ENCODE measurements around the gene KMT2B.

KMT2B gene

DNA sequence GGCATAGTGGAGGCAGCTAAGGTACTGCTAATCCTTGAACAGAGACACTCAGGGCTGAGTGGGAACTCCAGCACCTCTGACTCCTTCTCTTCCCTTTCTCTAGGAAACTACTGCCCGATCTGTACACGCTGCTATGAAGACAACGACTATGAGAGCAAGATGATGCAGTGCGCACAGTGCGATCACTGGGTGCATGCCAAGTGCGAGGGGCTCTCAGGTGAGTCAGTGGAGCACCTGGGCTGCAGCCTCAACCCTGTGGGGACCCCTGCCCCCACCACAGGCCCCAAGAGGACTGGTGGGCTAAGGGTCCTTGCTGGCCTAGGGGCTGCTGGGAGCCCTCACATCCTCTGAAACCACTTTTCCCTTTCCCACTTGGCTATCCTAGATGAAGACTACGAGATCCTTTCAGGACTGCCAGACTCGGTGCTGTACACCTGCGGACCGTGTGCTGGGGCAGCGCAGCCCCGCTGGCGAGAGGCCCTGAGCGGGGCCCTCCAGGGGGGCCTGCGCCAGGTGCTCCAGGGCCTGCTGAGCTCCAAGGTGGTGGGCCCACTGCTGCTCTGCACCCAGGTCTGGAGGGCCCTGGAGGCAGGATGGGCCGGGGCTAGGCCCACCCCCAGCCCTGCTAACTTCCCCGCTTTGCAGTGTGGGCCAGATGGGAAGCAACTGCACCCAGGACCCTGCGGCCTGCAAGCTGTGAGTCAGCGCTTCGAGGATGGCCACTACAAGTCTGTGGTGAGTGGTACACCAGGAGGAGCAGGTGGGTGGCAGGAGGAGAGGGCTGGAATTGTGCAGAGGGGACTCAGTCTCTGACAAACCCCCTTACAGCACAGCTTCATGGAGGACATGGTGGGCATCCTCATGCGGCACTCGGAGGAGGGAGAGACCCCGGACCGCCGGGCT, 9.5 kb downstream of the KMT2B start:
- no peak for DNase-seq

DNA sequence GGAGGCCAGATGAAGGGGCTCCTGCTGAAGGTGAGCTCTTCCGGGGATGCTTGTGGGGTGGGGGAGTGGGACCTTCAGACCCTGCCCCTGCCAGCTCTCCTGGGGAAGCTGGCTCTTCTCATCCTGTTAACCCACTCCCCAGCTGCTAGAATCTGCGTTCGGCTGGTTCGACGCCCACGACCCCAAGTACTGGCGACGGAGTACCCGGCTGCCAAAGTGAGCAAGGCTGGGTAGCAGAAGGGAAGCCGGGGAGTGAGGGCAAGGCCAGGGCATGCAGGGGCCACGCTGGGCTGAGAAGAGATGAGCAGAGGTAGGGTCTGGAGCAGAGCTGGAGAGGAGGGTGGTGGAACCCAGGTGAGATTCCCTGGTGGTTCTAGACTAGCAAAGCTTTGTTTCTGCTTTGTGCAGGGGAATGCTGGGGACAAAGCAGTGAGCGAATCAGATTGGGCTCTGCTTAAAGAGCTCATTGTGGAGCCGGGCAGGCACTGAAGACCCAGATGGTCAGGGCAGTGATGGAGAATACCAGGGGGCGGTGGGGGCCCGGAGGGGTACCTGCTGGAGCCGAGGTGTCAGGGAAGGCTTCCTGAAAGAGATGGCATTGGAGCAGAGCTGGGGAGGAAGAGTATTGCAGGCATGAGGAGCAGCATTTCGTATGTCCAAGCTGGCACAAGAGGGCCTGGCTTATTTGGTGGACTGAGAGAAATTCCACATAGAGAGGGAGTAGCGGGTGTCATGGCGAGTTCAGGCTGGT, 10.3 kb downstream of the KMT2B start:
- DNase-seq: no peak

DNA sequence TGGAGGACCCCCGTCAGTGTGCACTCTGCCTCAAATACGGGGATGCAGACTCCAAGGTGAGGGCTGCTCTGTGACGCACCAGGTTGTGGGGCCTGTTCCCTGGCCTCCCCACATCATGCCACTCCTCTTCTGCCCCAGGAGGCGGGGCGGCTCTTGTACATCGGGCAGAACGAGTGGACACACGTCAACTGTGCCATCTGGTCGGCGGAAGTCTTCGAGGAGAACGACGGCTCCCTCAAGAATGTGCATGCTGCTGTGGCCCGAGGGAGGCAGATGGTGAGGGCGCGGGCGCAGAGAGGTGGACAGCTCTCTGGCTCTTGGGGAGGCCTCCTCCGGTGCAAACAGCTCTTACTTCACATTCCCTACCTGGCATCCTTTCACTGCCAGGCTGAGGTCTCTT, 11.2 kb downstream of the KMT2B start:
- no peak for DNase-seq

DNA sequence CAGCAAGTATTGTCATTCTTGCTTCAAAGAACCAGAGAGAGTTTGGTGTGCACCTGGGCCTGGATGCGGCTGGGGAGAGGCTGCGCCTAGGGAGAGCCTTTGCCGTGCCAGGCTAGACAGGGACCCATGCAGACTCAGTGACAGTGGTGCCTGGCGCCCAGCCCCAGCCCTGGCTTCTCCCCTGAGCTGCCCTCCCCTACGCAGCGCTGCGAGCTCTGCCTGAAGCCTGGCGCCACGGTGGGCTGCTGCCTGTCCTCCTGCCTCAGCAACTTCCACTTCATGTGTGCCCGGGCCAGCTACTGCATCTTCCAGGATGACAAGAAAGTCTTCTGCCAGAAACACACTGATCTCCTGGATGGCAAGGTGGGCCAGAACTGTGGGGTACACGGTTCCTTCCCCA, 12.0 kb downstream of the KMT2B start:
- no peak for DNase-seq

DNA sequence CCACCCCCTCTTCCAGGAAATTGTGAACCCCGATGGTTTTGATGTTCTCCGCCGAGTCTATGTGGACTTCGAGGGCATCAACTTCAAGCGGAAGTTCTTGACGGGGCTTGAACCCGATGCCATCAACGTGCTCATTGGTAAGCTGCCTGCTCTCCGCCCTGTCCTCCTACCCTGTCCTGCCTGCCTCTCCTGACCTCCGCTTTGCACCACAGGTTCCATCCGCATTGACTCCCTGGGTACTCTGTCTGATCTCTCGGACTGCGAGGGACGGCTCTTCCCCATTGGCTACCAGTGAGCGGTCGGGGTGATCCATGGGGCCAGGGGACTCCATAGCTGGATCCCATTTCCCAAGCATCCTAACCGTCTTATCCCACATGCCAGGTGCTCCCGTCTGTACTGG, 12.5 kb downstream of the KMT2B start:
- DNase-seq: no peak

DNA sequence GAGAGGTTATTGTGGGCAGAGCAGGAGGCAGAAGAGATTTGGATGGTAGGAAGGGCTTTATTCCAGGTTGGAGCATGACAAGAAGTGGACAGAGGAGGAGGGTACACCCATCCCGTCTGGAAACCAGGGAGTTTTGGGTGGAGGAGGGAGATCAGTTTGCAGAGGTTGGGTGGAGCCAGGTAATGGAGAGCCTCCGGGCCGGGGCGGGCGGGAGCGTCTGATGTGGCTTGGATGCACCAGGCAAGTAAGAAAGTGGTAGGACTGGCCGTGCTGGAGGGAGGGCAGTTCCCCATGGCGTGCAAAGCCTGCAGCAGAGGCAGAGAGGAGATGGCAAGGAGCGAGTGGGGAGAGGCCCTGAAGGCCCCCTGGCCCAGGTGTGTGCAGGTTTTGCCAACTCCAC, 13.6 kb downstream of the KMT2B start:
- DNase-seq: no peak

DNA sequence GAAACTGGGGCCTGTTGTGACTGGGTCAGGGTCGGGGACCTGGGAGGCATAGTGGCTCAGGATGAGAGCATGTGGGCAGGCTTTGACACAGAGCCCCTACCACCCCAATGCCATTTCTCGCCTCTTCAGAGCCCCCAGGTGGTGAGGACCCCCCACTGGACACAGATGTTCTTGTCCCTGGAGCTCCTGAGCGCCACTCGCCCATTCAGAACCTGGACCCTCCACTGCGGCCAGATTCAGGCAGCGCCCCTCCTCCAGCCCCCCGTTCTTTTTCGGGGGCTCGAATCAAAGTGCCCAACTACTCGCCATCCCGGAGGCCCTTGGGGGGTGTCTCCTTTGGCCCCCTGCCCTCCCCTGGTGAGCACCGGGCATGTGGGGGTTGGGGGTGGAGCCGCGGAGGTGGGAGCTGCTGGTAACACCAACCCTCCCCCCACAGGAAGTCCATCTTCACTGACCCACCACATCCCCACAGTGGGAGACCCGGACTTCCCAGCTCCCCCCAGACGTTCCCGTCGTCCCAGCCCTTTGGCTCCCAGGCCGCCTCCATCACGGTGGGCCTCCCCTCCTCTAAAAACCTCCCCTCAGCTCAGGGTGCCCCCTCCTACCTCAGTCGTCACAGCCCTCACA, 14.1 kb downstream of the KMT2B start:
- DNase-seq: no peak

DNA sequence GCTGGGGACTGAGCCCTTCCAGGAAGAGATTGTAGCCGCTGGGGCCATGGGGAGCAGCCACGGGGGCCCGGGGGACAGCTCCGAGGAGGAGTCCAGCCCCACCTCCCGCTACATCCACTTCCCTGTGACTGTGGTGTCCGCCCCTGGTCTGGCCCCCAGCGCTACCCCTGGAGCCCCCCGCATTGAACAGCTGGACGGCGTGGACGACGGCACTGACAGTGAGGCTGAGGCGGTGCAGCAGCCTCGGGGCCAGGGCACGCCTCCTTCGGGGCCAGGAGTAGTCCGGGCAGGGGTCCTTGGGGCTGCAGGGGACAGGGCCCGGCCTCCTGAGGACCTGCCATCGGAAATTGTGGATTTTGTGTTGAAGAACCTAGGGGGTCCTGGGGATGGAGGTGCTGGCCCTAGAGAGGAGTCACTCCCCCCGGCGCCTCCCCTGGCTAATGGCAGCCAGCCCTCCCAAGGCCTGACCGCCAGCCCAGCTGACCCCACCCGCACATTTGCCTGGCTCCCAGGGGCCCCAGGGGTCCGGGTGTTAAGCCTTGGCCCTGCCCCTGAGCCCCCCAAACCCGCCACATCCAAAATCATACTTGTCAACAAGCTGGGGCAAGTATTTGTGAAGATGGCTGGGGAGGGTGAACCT, 14.9 kb downstream of the KMT2B start:
- no peak for DNase-seq

DNA sequence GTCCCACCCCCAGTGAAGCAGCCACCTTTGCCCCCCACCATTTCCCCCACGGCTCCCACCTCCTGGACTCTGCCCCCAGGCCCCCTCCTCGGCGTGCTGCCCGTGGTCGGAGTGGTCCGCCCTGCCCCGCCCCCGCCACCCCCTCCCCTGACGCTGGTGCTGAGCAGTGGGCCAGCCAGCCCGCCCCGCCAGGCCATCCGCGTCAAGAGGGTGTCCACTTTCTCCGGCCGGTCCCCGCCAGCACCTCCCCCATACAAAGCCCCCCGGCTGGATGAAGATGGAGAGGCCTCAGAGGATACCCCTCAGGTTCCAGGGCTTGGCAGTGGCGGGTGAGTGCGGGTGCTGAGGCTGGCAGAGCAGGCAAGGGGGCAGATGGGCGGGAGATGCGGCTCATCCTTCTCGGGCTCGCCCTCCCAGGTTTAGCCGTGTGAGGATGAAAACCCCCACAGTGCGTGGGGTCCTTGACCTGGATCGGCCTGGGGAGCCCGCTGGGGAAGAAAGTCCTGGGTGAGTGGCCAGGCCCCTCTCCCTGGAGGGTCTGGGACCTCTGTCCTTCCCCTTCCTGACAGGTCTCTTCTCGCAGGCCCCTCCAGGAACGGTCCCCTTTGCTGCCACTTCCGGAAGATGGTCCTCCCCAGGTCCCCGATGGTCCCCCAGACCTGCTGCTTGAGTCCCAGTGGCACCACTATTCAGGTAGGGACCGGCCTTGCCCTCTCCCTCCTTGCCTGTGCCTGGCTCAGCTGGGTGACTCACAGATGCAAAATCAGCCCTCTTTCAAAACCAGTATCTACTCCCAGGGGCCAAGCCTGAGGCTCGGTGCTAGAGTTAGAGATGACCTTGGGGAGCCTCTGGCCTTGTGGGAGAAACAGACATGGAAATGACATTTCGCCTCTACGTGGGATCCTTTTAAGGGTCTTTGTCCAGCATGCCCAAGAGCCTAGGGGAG, 15.7 kb downstream of the KMT2B start:
- no peak for DNase-seq

DNA sequence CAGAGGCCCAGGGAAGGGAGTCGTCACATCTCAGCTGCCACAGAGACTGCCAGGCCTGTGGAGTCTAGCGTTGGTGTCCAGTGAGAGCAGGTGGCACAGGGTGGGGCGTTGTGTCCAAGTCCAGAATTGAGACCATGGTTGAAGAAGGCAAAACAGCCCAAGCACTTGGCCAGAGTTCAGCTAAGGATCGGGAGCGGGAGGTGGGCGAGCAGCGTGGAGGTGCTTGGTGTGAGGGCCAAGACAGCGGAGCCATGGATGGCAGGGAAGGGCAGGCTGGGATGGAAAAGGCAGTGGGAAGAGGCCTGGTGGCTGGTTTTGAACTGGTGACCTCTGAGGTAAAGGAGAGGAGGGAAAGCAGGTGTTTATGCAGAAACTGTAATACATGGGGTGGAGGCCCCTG, 16.5 kb downstream of the KMT2B start:
- DNase-seq: no peak

DNA sequence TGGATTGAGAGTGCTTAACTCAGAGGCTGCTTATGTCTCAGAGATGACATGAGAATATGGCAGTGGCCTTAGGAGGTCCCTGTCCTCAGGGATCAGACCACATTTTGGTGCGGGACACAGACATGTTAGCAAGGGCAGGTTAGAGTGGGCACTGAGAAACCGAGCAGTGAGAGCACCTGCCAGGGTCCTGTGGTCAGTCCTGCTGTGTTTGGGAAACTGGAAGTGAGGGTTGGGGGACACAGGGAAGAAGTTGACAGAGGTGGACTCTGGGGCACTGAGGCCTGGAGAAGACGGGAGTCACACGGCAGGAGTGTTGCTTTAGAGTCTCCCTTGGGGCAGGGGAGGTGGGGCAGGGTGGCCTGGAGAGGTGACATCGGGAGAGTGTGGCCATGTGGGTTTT, 17.1 kb downstream of the KMT2B start:
- DNase-seq: no peak

DNA sequence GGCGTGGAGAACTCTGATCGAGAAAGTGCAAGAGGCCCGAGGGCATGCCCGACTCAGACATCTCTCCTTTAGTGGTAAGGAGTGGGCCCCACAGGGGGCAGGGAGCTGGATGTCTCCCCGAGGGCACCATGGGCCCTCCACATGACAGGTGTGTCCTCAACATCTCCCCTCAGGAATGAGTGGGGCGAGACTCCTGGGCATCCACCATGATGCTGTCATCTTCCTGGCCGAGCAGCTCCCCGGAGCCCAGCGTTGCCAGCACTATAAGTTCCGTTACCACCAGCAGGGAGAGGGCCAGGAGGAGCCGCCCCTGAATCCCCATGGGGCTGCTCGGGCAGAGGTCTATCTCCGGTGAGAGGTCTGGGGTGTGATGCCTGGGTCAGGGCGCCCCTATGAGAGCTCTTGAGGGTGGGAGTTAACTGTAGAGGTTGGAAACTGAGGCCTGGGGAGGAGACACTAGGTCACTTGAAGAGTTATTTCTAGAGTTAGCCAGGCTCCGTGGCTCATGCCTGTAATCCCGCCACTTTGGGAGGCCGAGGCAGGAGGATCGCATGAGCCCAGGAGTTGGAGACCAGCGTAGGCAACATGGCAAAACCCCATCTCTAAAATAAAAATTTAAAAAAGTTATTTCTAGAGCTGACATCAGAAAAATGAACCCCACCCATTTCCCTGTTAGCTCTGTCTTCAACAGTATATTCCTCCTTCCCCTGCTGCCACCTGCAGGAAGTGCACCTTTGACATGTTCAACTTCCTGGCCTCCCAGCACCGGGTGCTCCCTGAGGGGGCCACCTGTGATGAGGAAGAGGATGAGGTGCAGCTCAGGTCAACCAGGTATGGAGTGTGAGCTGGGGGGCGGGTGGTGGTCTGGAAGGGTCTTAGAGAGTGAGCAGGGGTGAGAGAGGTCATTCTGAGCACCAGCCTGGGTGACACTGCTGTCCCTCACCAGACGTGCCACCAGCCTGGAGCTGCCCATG, 19.4 kb downstream of the KMT2B start:
- no peak for DNase-seq

DNA sequence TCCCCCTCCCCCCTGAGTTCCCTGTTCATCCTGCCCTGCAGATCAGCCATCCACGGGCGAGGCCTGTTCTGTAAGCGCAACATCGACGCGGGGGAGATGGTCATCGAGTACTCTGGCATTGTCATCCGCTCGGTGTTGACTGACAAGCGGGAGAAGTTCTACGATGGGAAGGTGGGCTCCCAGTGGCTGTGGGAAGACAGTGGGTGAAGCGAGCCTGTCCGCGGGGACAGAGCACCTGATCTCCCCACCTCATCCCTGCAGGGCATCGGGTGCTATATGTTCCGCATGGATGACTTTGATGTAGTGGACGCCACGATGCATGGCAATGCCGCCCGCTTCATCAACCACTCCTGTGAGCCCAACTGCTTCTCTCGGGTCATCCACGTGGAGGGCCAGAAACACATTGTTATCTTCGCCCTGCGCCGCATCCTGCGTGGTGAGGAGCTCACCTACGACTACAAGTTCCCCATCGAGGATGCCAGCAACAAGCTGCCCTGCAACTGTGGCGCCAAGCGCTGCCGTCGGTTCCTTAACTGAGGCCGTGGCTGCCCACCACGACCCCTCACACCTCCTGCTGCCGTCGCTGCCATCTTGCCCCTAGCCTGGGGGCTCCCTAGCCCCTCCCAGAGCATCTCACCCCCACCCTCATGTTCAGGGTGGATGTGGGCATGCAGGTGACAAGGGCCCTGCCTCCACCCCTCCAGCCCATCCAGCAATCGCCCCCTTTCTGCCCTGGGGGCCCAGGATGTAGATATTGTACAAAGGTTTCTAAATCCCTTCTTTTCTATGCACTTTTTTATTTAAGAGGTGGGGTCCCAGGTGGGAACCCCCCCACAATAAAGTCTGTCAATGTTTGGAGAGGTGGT, 20.5 kb downstream of the KMT2B start:
- no peak for DNase-seq

DNA sequence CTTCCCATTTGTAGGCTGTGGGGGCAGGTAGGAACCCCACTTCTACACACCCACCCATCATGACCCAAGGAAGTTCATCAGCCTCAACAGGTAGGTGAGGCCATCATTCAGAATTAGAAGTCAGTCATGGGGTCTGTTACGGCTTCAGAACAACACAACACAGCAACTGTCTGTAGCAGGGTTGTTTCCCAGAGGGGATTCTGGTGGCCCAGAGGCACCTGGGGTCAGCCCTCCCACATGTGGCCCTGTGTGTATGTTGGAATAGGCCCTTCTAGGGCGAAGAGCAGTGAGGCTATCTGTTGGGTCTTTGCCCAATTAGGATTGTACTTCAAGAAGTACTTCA, 21.1 kb downstream of the KMT2B start:
- no peak for DNase-seq

DNA sequence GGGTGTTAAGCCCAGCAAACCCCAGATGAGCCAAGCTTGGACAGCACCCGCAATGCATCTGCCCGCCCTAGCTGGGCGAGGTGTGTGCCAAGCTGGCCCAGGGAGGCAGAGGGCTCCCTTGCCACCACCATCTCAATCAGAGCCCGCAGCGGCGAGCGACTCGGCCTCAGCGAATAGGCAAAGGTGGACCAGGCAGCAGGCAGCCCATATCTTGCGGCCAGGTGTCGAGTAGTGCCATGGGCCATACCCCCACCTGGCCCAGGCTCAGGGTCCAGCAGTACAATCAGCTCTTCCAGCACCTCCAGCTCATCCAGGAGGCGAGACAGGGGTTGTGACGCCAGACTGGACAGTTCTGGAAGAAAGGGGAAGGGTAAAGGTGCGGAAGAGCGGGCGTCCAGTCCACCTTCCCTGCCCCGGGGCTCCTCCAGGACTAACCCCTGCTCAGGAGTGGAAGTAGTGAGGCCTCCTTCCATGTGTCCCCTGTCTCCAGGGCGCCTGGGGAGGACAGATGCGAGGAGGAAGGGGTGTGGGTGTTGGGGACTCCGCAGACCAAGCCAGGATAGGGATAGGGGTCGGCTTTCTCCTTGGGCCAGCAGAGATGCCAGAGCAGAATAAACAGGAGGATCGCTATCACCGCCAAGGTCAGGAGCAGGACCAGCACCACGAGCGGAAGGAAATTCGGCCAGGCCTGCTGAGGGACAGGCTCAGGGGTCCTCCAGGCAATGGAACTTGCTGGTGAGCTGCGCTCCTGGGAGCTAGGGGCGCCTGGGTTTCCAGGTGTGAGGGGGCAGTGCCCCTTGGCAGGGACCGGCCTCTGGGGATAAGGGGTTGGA, 21.7 kb downstream of the KMT2B start:
- DNase-seq: no peak

DNA sequence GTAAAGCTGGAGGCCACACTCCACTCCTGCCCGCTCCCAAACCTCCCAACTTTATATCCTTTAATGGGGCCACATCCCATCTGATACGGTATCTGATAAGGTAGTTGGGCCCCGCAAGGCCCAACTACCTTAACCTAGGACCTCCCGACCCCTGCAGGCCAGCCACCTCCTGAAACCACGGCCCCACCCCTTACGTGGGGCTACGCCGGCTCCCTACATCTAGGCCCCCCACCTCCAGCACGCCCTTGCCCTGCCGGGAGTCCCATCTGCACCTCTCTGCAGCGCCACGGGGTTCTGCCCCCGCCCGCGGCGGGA, 22.3 kb downstream of the KMT2B start:
- no peak for DNase-seq

DNA sequence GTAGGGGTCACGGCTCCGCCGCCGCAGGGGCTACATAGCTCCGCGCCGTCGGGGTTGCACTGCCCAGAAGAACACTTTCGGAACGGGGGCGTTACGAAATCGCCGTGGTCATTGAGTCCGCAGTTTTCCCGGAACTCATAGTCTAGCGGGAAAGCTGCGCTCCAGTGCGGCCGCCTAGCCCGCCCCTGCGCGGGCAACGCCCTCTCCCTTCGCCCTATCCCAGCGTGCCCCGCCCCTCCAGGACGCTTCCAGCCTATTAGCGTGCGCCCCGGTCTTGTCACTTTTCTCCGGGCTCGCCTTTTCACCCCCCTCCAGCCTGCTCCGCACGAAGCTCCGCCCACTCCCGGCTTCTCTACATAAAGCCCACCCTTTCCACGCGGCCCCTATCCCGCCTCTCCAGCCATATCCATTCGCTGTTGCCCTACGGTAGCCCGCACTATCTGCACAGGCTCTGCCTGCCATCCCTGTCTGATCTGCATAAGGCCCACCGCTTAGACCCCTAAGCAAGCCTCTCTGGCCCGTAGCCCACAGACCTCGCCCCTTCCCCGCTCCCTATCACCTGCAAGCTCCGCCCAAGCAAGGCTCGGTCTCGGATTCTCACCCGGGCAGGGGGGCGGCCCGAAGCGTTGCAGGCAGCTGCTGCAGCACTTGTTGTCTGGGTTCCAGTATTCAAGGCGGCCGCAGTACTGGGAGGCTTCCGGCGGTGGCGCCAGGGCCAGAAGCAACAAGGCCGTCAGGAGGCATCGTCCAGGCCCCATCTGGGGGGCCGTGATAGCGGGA, 22.8 kb downstream of the KMT2B start:
- DNase-seq: peak; percentile 99

DNA sequence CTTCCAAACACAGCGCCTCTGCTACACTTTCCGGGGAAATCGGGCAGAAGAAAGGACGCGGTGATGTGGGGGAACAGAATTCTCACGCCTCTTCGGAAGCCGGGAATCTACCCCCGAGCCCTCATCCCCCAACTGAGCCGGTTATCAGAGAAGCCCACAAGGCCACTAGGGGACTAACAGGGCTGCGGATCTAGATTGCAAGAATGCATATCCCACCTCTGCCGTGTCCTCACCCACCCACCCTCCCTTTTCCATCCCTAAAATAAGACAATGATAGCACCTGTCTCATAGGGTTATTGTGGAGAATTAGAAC, 23.4 kb downstream of the KMT2B start:
- no peak for DNase-seq

All from activated effector memory CD4-positive, alpha-beta T cell treated with anti-CD3 and anti-CD28 coated beads, Interleukin-2, amount 50 U/mL, for 16 hours (primary cell).